IMR-90 (cell line): ENCODE results near the gene MMP10. TPM values are rescaled to one million over a fixed set of nuclear protein-coding genes. Genes with fewer than 3 reads are reported as not detected.

Experiments used
- ATAC-seq: fragments of 200-7000 bp; cut with Tn5 transposase; 2 replicates; pipeline ENCODE4 v1.9.1; 2020; ENCODE audit warnings: low read depth, mild to moderate bottlenecking, moderate library complexity
- BruUV-seq: library from RNA; stranded (reverse); fragments of 400-500 nt; replicated peaks from 2 replicates; lab custom pipeline; 2021; lab: Mats Ljungman, UMichigan
- CTCF ChIA-PET: fragments of 300-600 bp; formaldehyde crosslinking; extraction: SDS; loops from one replicate; lab custom pipeline; 2021; ENCODE audit warnings: antibody characterized with exemption; lab: Yijun Ruan, JAX
- POLR2A ChIA-PET: fragments of 300-600 bp; sonication (Branson Sonifier 250); formaldehyde crosslinking; loops from one replicate; lab custom pipeline; 2022; ENCODE audit warnings: antibody characterized with exemption; ENCODE audit not compliant: unreplicated experiment; lab: Charles Lee
- DNase-seq: peaks from one replicate; pipeline ENCODE4 v3.0.0; 2013
- H2AFZ ChIP-seq: replicated peaks from 2 replicates; pipeline ENCODE3; 2013; ENCODE audit warnings: low read length, mild to moderate bottlenecking; ENCODE audit not compliant: poor library complexity
- H2AK5ac ChIP-seq: 2 replicates; pipeline ENCODE4 v1.6.1; 2013; ENCODE audit warnings: low read depth, low read length, inconsistent platforms
- H2AK9ac ChIP-seq: replicated peaks from 2 replicates; pipeline ENCODE3; 2013; ENCODE audit warnings: mild to moderate bottlenecking, low read depth, low read length, moderate library complexity; ENCODE audit not compliant: poor library complexity
- H2BK120ac ChIP-seq: 2 replicates; pipeline ENCODE4 v1.6.1; 2013; ENCODE audit warnings: low read depth, low read length, inconsistent platforms
- H2BK15ac ChIP-seq: 3 replicates; pipeline ENCODE4 v1.6.1; 2013; ENCODE audit warnings: low read depth, low read length, inconsistent platforms
- H2BK20ac ChIP-seq: 2 replicates; pipeline ENCODE4 v1.6.1; 2013; ENCODE audit warnings: low read depth, mild to moderate bottlenecking, inconsistent platforms, low read length, moderate library complexity
- H2BK5ac ChIP-seq: 2 replicates; pipeline ENCODE4 v1.6.1; 2013; ENCODE audit warnings: mild to moderate bottlenecking, low read depth, low read length, inconsistent platforms; ENCODE audit not compliant: poor library complexity, severe bottlenecking
- H3K14ac ChIP-seq: replicated peaks from 2 replicates; pipeline ENCODE4 v1.6.1; 2013; ENCODE audit warnings: low read depth, low read length, inconsistent platforms
- H3K18ac ChIP-seq: 2 replicates; pipeline ENCODE4 v1.6.1; 2013; ENCODE audit warnings: low read depth, low read length, control low read depth
- H3K23ac ChIP-seq: 2 replicates; pipeline ENCODE4 v1.6.1; 2013; ENCODE audit warnings: low read depth, low read length, inconsistent platforms
- H3K27ac ChIP-seq: 2 replicates; pipeline ENCODE4 v1.5.1; 2013; ENCODE audit warnings: mild to moderate bottlenecking, control low read depth, low read length; ENCODE audit not compliant: insufficient read depth
- H3K27me3 ChIP-seq: 2 replicates; pipeline ENCODE4 v1.6.1; 2013; ENCODE audit warnings: low read length; ENCODE audit not compliant: control insufficient read depth, insufficient read depth
- H3K36me3 ChIP-seq: 2 replicates; pipeline ENCODE4 v1.6.1; 2013; ENCODE audit warnings: low read length, mixed read lengths; ENCODE audit not compliant: control insufficient read depth, insufficient read depth
- H3K4ac ChIP-seq: 2 replicates; pipeline ENCODE4 v1.6.1; 2013; ENCODE audit warnings: low read depth, low read length, inconsistent platforms
- H3K4me1 ChIP-seq: 2 replicates; pipeline ENCODE4 v1.6.1; 2013; ENCODE audit warnings: low read length, mixed read lengths; ENCODE audit not compliant: control insufficient read depth, insufficient read depth
- H3K4me2 ChIP-seq: 2 replicates; pipeline ENCODE4 v1.6.1; 2013; ENCODE audit warnings: low read depth, mild to moderate bottlenecking, control low read depth, low read length, moderate library complexity
- H3K4me3 ChIP-seq: 2 replicates; pipeline ENCODE4 v1.5.1; 2013; ENCODE audit warnings: low read depth, mild to moderate bottlenecking, control low read depth, low read length, moderate library complexity; ENCODE audit not compliant: insufficient read depth
- H3K56ac ChIP-seq: 2 replicates; pipeline ENCODE4 v1.6.1; 2013; ENCODE audit warnings: low read length, inconsistent platforms; ENCODE audit not compliant: insufficient read depth; ENCODE audit errors: extremely low read depth
- H3K79me1 ChIP-seq, 2 experiments: 2 replicates each; pipeline ENCODE4 v1.6.1; 2013; ENCODE audit warnings: low read length in 2 of 2, inconsistent platforms in 1 of 2, low read depth in 1 of 2
- H3K9ac ChIP-seq: 2 replicates; pipeline ENCODE4 v1.6.1; 2013; ENCODE audit warnings: low read depth, low read length, control low read depth
- H3K9me1 ChIP-seq: 2 replicates; pipeline ENCODE4 v1.6.1; 2013; ENCODE audit warnings: low read length, inconsistent platforms; ENCODE audit not compliant: insufficient read depth
- H3K9me3 ChIP-seq: 2 replicates; pipeline ENCODE4 v1.6.1; 2013; ENCODE audit warnings: low read length; ENCODE audit not compliant: control insufficient read depth, insufficient read depth
- H4K20me1 ChIP-seq: 2 replicates; pipeline ENCODE4 v1.6.1; 2013; ENCODE audit warnings: low read length, inconsistent platforms; ENCODE audit not compliant: insufficient read depth
- H4K5ac ChIP-seq: 2 replicates; pipeline ENCODE4 v1.6.1; 2013; ENCODE audit warnings: mild to moderate bottlenecking, low read depth, low read length, control low read depth
- H4K8ac ChIP-seq, 2 experiments: 2 replicates each; pipeline ENCODE4 v1.6.1; 2013; ENCODE audit warnings: low read depth in 2 of 2, low read length in 2 of 2, control low read depth in 1 of 2, inconsistent platforms in 1 of 2
- H4K91ac ChIP-seq: 2 replicates; pipeline ENCODE4 v1.6.1; 2013; ENCODE audit warnings: low read depth, low read length, inconsistent platforms; ENCODE audit not compliant: insufficient read depth
- BHLHE40 ChIP-seq: fragments of 150-350 bp; IDR thresholded peaks from 2 replicates; pipeline ENCODE4 v1.6.1; 2016; ENCODE audit warnings: mild to moderate bottlenecking, low read depth, low read length
- CEBPB ChIP-seq: IDR thresholded peaks from 2 replicates; pipeline ENCODE4 v1.6.1; 2012; ENCODE audit warnings: low read depth, low read length, improper control_type of control experiment
- CHD1 ChIP-seq: IDR thresholded peaks from 2 replicates; pipeline ENCODE4 v1.6.1; 2012; ENCODE audit warnings: low read depth, low read length, improper control_type of control experiment
- CTCF ChIP-seq: conservative IDR thresholded peaks from 2 replicates; pipeline ENCODE4 v1.5.1; 2012; ENCODE audit warnings: mild to moderate bottlenecking, low read depth, low read length, improper control_type of control experiment
- ELK1 ChIP-seq: fragments of 150-350 bp; IDR thresholded peaks from 2 replicates; pipeline ENCODE4 v1.6.1; 2016; ENCODE audit warnings: low read depth, mild to moderate bottlenecking, low read length, moderate library complexity, borderline replicate concordance
- FOS ChIP-seq: fragments of 150-350 bp; IDR thresholded peaks from 2 replicates; pipeline ENCODE4 v1.6.1; 2016; ENCODE audit warnings: low read depth, low read length
- MAFK ChIP-seq: IDR thresholded peaks from 2 replicates; pipeline ENCODE4 v1.6.1; 2012; ENCODE audit warnings: low read depth, low read length, improper control_type of control experiment
- MAZ ChIP-seq: IDR thresholded peaks from 2 replicates; pipeline ENCODE4 v1.6.1; 2012; ENCODE audit warnings: low read depth, mild to moderate bottlenecking, low read length, improper control_type of control experiment, moderate library complexity, borderline replicate concordance
- MXI1 ChIP-seq: IDR thresholded peaks from 2 replicates; pipeline ENCODE4 v1.6.1; 2012; ENCODE audit warnings: low read depth, mild to moderate bottlenecking, low read length, moderate library complexity, borderline replicate concordance
- NFE2L2 ChIP-seq: fragments of 150-350 bp; IDR thresholded peaks from 2 replicates; pipeline ENCODE4 v1.6.1; 2016; ENCODE audit warnings: low read depth, mild to moderate bottlenecking, low read length
- RAD21 ChIP-seq: IDR thresholded peaks from 2 replicates; pipeline ENCODE4 v1.6.1; 2012; ENCODE audit warnings: low read length, improper control_type of control experiment
- RCOR1 ChIP-seq: IDR thresholded peaks from 2 replicates; pipeline ENCODE4 v1.6.1; 2012; ENCODE audit warnings: mild to moderate bottlenecking, low read length, improper control_type of control experiment; ENCODE audit not compliant: insufficient replicate concordance
- RFX5 ChIP-seq: IDR thresholded peaks from 2 replicates; pipeline ENCODE4 v1.8.0; 2012; ENCODE audit warnings: low read depth, mild to moderate bottlenecking, low read length, moderate library complexity
- SMC3 ChIP-seq: fragments of 150-350 bp; IDR thresholded peaks from 2 replicates; pipeline ENCODE4 v1.6.1; 2016; ENCODE audit warnings: low read depth, mild to moderate bottlenecking, antibody characterized with exemption, low read length, moderate library complexity
- dilution Hi-C: fragments of 300-500 bp; cut with HindIII; formaldehyde crosslinking; loops from one replicate; pipeline ENCODE4 v1.14.3; 2018; ENCODE audit warnings: low sequenced_read_pairs; ENCODE audit not compliant: unreplicated experiment
- in situ Hi-C: fragments of 300-500 bp; cut with MboI; formaldehyde crosslinking; loops from 3 replicates; pipeline ENCODE4 v1.14.3; 2019; ENCODE audit warnings: low sequenced_read_pairs, inconsistent platforms, mixed read lengths
- intact Hi-C: fragments of 100-400 bp; cut with micrococcal nuclease; formaldehyde crosslinking; loops from 2 replicates; pipeline ENCODE4 v1.10.0; 2022
- polyA plus RNA-seq, 3 experiments: library from polyadenylated mRNA; depleted of rRNA; stranded (reverse); fragments of >200 nt; gene quantifications; 2 replicates each; pipeline ENCODE4 v1.2.3, GENCODE V29; 2012; ENCODE audit warnings: low replicate concordance in 1 of 3
- total RNA-seq: library from RNA; depleted of rRNA; stranded (reverse); fragments of >200 nt; gene quantifications from 2 replicates; pipeline ENCODE4 v1.2.3, GENCODE V29; 2012

MMP10 gene
- total and polyA plus RNA-seq, 2 of the 4 experiments (the other 2 are of a cell fraction): not detected

GRCh38 chr11:102783016-102783415, 2.6 kb upstream of the MMP10 start:
- H3K14ac ChIP-seq: no peak overlapping the region
- H3K23ac ChIP-seq: no peak overlapping the region
- H2BK15ac ChIP-seq: no peak overlapping the region
- dilution Hi-C loops (no loop called here), in situ Hi-C loops (no loop called here), intact Hi-C loops (no loop called here)
- peaks cover 3% of the 10 kb centered on the region; the same call in 1 of the 2 replicates for H3K9me1 ChIP-seq
- H3K9ac ChIP-seq: no peak overlapping the region
- H2AK5ac ChIP-seq: no peak overlapping the region
- no peaks in the 10 kb centered on the region for H4K20me1 ChIP-seq
- no peak overlapping the region for H4K91ac ChIP-seq
- no peak overlapping the region for H2BK120ac ChIP-seq
- no peak overlapping the region for H2BK5ac ChIP-seq
- POLR2A ChIA-PET: no interaction called here
- no peak overlapping the region for H4K5ac ChIP-seq
- BruUV-seq: no TSS peak
- ATAC-seq: no peak
- no peaks in the 10 kb centered on the region for H3K79me1 ChIP-seq
- H3K4me3 ChIP-seq: no peak overlapping the region
- no peak overlapping the region for H3K56ac ChIP-seq
- no peak overlapping the region for H2AK9ac ChIP-seq
- TF ChIP-seq SMC3 (no peak), BHLHE40 (no peak), RCOR1 (no peak), CHD1 (no peak), ELK1 (no peak), RAD21 (no peak), MXI1 (no peak), MAFK (no peak), CEBPB (no peak), MAZ (no peak), NFE2L2 (no peak), FOS (no peak), RFX5 (no peak), CTCF (no peak)
- H3K4me1 ChIP-seq: no peaks in the 10 kb centered on the region
- H3K9me3 ChIP-seq: no peaks in the 10 kb centered on the region
- no peaks in the 10 kb centered on the region for H3K27me3 ChIP-seq
- no peak overlapping the region for H3K27ac ChIP-seq
- no peak overlapping the region for H3K18ac ChIP-seq
- H2BK20ac ChIP-seq: no peak overlapping the region
- H4K8ac ChIP-seq: no peak overlapping the region
- DNase-seq: no peak
- CTCF ChIA-PET: interaction anchor here (0.7 kb wide), 1 partner anchor 50 kb away, joined by 3 read pairs; no protein-coding TSS in a partner anchor
- no peaks in the 10 kb centered on the region for H3K36me3 ChIP-seq
- no peak overlapping the region for H2AFZ ChIP-seq
- no peak overlapping the region for H3K4ac ChIP-seq
- H3K4me2 ChIP-seq: no peak overlapping the region
